ENCODE data around the gene NR1D1.

The NR1D1 gene

GRCh38 chr17:40113110-40113906 lies 12.9 kb upstream of the NR1D1 start:
- H3K4me1 ChIP-seq (ENCODE audit: insufficient read depth, low read length, poor library complexity, severe bottlenecking): peaks cover 42% of the 10 kb centered on the region
- H3K9ac ChIP-seq (ENCODE audit: low read depth, low read length, poor library complexity, severe bottlenecking): peak overlapping the region; percentile 83
- no peaks in the 10 kb centered on the region for H4K20me1 ChIP-seq (ENCODE audit: insufficient read depth, low read length, poor library complexity, severe bottlenecking)
- H3K4me2 ChIP-seq (ENCODE audit: low read depth, low read length, poor library complexity, severe bottlenecking): peak overlapping the region; percentile 89
- H3K9me2 ChIP-seq (replicated peaks; ENCODE audit: low read depth, low read length): no peaks in the 10 kb centered on the region
- TF ChIP-seq EZH2phosphoT487 (IDR thresholded peaks at IDR 0.05; ENCODE audit: borderline replicate concordance): no peak
- no peak; the same call in 1 of the 2 replicates for TF ChIP-seq CTCF (conservative IDR thresholded peaks at IDR 0.05; ENCODE audit: low read length)
- H2AFZ ChIP-seq (ENCODE audit: low read length): peak overlapping the region; percentile 82
- no peaks in the 10 kb centered on the region for H3K79me2 ChIP-seq (ENCODE audit: insufficient read depth, low read length)
- no peaks in the 10 kb centered on the region for H3K27me3 ChIP-seq (ENCODE audit: insufficient read depth, low read length, poor library complexity, severe bottlenecking)
- no peaks in the 10 kb centered on the region; the same call in 1 of the 2 replicates for H3F3A ChIP-seq (ENCODE audit: low read depth)
- H3K4me3 ChIP-seq (ENCODE audit: low read length, poor library complexity, severe bottlenecking): peak overlapping the region; percentile 75
- no peaks in the 10 kb centered on the region for H3K36me3 ChIP-seq (ENCODE audit: insufficient read depth, low read length)
- H3K9me3 ChIP-seq (ENCODE audit: insufficient read depth, low read depth, low read length): no peaks in the 10 kb centered on the region

- Histone ChIP-seq H3F3A (ENCODE audit: low read depth) (no peaks in the 10 kb centered on the region), H3K9ac (ENCODE audit: low read depth, low read length, poor library complexity, severe bottlenecking) (peak overlapping the region; percentile 69), H4K20me1 (ENCODE audit: insufficient read depth, low read length, poor library complexity, severe bottlenecking) (no peaks in the 10 kb centered on the region), H3K4me1 (ENCODE audit: insufficient read depth, low read length, poor library complexity, severe bottlenecking) (peaks cover 40% of the 10 kb centered on the region), H3K9me3 (ENCODE audit: insufficient read depth, low read depth, low read length) (no peaks in the 10 kb centered on the region), H3K36me3 (ENCODE audit: insufficient read depth, low read length) (no peaks in the 10 kb centered on the region), H3K9me2 (replicated peaks; ENCODE audit: low read depth, low read length) (no peaks in the 10 kb centered on the region), H3K79me2 (ENCODE audit: insufficient read depth, low read length) (no peaks in the 10 kb centered on the region), H3K4me3 (ENCODE audit: low read length, poor library complexity, severe bottlenecking) (no peak overlapping the region), H3K27me3 (ENCODE audit: insufficient read depth, low read length, poor library complexity, severe bottlenecking) (no peaks in the 10 kb centered on the region), H3K4me2 (ENCODE audit: low read depth, low read length, poor library complexity, severe bottlenecking) (peak overlapping the region; percentile 89), H2AFZ (ENCODE audit: low read length) (peak overlapping the region; percentile 45)
- TF ChIP-seq EZH2phosphoT487 (IDR thresholded peaks at IDR 0.05; ENCODE audit: borderline replicate concordance): no peak
- no peak for TF ChIP-seq CTCF (conservative IDR thresholded peaks at IDR 0.05; ENCODE audit: low read length)
Observed at GRCh38 chr17:40112718-40113109, 12.3 kb upstream of the NR1D1 start.

- Histone ChIP-seq H3F3A (ENCODE audit: low read depth) (no peaks in the 10 kb centered on the region), H3K4me1 (ENCODE audit: insufficient read depth, low read length, poor library complexity, severe bottlenecking) (peaks cover 44% of the 10 kb centered on the region), H3K36me3 (ENCODE audit: insufficient read depth, low read length) (no peaks in the 10 kb centered on the region), H3K4me2 (ENCODE audit: low read depth, low read length, poor library complexity, severe bottlenecking) (peak overlapping the region; percentile 89), H3K9me2 (replicated peaks; ENCODE audit: low read depth, low read length) (no peaks in the 10 kb centered on the region), H4K20me1 (ENCODE audit: insufficient read depth, low read length, poor library complexity, severe bottlenecking) (no peaks in the 10 kb centered on the region), H3K27me3 (ENCODE audit: insufficient read depth, low read length, poor library complexity, severe bottlenecking) (no peaks in the 10 kb centered on the region), H3K4me3 (ENCODE audit: low read length, poor library complexity, severe bottlenecking) (peak overlapping the region; percentile 69), H3K9me3 (ENCODE audit: insufficient read depth, low read depth, low read length) (no peaks in the 10 kb centered on the region), H3K9ac (ENCODE audit: low read depth, low read length, poor library complexity, severe bottlenecking) (peak overlapping the region; percentile 69), H3K79me2 (ENCODE audit: insufficient read depth, low read length) (no peaks in the 10 kb centered on the region), H2AFZ (ENCODE audit: low read length) (peak overlapping the region; percentile 87)
- TF ChIP-seq EZH2phosphoT487 (IDR thresholded peaks at IDR 0.05; ENCODE audit: borderline replicate concordance) (no peak), CTCF (conservative IDR thresholded peaks at IDR 0.05; ENCODE audit: low read length) (no peak)
Observed at GRCh38 chr17:40112191-40112711, 11.9 kb upstream of the NR1D1 start.
